Measurements from ENCODE around the gene FLT4.
"Not testable (repeated sequence)": the region's sequence is repeated elsewhere in the genome, so short reads cannot be mapped to it uniquely, and the experiment has no call there.

FLT4 gene
- total RNA-seq, result 28.7 reads per million, percentile 55 among the genes with 10 or more reads in this experiment

DNA sequence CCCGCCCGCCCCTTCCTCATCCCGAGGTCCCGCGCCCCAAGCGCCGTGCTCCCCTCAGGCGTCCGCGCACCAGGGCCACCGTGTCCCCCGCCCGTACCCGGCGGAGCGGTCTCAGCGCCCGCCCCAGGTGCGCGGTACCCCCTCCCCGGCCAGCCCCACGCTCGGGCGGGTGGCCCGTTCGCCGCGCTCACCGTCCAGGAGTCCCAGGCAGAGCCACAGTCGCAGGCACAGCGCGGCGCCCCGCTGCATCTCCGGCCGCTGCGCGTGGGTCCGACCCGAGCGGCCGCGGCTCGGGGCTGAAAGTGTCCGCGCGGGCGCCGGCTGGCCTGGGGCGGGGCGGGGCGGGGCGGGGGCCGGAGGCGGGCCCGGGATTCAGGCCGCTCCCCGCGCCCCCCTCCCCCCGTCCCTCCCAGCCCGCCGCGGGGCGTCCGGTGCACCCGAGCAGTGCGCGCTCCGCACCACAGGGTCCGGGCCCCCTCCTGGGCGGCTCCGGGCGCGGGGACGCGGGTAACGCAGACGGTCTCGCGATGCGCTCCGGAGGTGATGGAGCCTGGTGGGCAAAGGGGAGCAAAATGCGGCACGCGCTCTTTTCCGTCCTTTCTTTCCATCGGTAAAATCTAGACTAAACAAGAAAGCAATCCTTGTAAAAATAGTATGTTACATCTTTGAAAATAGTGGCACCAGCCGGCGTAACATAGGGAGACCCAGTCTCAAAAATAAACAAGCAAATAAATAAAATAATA, at the start of gene FLT4:
Gene FLT4, minus strand, starts transcription at position 304 of the 743 bp plus-strand sequence. Its CDS starts 55 bp downstream, at position 249.
- DNase-seq, result no peak

- DNase-seq, result no peak
Measured at GRCh38 chr5:180699042-180699441, 49.6 kb upstream of the FLT4 start.

DNA sequence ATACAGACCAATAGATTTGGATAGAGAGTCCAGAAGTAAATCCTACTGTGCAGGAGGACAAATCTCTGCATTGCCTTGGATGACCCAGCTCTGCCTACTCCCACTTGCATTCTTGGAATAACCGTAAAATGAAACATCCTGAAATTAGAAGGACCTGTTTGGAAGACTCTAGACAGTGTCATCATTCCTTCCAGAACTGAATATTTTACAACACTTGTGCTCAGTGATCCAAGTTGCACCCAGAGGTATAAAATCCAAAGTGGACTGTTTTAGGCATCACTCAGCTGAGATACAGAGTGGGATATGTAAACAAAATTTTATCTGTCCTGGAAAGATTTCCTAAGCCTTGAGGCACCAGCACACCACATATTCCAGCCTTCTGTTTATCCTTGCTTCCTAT, 46.7 kb upstream of the FLT4 start:
- no peak for DNase-seq

GRCh38 chr5:180692429-180692828, 43.0 kb upstream of the FLT4 start:
- no peak for DNase-seq

GRCh38 chr5:180691046-180691445, 41.6 kb upstream of the FLT4 start:
- DNase-seq, result no peak

GRCh38 chr5:180690562-180690961, 41.2 kb upstream of the FLT4 start:
- DNase-seq, result no peak

- no peak for DNase-seq
Measured at GRCh38 chr5:180689775-180690174, 40.4 kb upstream of the FLT4 start.

DNA sequence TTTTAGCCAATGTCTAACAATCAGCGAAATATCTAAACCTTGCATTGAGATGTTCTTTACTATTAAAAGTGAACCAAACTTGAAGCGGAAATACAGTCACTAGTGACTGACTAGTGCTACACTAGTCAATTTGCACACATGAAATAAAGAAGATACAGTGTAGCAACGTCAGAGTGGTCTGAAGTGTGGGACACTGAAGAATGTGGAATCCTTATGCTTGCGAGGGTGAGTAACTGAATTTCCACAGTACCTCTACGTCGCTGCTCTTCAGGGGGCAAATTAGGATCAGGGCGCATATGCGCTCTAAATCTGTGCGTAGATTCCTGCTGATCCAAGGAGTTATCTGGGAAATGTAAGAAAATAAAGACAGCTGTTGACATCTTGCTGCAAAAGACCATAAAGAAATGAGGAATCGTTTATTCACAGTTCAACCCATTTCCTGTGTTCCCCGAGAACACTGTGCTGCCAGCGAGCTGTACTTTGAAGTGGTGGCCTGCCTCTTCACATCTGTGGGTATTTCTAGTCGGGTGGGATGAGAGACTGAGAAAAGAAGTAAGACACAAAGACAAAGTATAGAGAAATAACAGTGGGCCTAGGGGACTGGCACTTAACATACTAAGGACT, 39.8 kb upstream of the FLT4 start:
- DNase-seq, result peak; percentile 27

GRCh38 chr5:180688330-180689070, 39.1 kb upstream of the FLT4 start:
- DNase-seq, result no peak

DNA sequence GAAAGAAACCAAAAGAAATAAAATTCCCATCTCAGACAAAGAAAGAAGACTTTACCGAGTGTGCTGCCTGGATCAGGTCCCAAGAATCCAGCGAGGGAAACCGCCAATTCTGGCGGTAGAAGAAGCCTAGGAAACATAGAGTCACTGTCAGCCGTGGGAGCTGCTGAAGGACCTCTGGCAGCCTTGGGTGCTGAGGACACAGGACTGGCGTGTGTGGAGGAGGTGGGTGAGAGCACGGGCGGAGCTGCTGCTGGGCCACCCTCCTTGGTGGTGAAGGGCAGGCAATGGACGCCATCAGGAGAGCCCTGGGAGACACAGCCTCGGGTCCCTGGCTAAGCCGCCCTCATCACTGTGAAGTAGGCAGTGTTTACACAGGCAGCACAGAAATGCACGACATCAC, 37.4 kb upstream of the FLT4 start:
- not testable (repeated sequence) for DNase-seq

GRCh38 chr5:180684623-180685161, 35.3 kb upstream of the FLT4 start:
- DNase-seq, result no peak

DNA sequence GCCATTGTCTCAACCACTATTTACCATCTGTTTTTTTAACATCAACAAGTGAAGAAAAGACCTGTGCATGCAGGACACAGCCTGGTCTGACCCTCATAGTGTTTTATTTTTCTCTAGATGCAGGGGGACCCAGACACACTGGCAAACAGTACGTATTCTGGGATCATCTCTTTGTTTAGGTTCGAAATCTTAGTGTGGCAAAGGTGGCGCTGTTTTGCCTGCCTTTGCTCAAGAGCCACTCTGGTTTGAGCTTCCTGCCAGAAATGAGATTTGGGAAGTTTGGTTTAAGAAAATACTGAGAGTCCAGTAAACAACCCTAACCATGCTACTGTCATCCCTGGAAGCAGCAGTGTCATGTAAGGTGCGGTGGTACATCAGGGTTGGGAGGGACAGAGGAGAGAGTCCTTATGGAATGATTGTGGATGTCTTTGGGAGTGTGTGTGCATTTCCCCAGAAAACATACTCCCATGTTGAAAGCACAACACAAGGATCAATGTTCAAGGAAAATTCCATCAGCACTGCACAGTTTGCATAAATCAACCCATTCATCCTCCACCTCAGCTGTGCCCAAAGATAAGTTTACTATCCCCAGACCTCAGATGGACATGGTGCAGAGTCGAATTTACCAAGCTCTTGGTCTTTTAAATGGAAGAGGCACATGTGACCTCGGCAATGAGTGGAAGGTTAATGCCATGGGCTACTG, 34.0 kb upstream of the FLT4 start:
- DNase-seq, result no peak

- DNase-seq, result no peak
Measured at GRCh38 chr5:180682560-180682959, 33.2 kb upstream of the FLT4 start.

GRCh38 chr5:180682008-180682407, 32.6 kb upstream of the FLT4 start:
- DNase-seq, result not testable (repeated sequence)

DNA sequence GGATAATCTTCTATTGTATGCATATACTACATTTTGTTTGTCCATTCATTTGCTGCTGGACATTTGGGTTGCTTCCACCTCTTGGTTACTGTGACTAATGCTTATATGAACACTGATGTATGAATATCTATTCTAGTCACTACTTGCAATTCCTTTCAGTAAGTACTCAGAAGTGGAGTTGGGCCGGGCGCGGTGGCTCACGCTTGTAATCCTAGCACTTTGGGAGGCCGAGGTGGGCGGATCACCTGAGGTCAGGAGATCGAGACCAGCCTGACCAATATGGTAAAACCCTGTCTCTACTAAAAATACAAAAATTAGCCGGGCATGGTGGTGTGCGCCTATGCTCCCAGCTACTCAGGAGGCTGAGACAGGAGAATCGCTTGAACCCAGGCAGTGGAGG, 28.9 kb upstream of the FLT4 start:
- DNase-seq, result not testable (repeated sequence)

DNA sequence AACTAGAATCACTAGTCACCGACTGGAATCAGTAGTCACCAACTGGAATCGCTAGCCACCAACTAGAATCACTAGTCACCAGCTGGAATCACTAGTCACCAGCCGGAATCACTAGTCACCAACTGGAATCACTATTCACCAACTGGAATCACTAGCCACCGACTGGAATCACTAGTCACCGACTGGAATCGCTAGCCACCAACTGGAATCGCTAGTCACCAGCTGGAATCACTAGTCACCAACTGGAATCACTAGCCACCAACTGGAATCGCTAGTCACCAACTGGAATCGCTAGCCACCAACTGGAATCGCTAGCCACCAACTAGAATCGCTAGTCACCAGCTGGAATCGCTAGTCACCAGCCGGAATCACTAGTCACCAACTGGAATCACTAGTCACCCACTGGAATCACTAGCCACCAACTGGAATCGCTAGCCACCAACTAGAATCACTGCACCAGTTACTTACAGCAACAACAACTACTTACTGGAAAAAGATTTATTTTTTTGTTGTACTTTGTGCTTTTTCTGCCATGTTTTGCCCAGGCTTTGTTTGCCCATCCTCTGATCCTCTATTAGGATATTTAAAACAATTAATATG, 25.7 kb upstream of the FLT4 start:
- DNase-seq, result no peak

- not testable (repeated sequence) for DNase-seq
Measured at GRCh38 chr5:180674090-180674475, 24.7 kb upstream of the FLT4 start.

GRCh38 chr5:180673371-180674089, 24.1 kb upstream of the FLT4 start:
- DNase-seq, result no peak

DNA sequence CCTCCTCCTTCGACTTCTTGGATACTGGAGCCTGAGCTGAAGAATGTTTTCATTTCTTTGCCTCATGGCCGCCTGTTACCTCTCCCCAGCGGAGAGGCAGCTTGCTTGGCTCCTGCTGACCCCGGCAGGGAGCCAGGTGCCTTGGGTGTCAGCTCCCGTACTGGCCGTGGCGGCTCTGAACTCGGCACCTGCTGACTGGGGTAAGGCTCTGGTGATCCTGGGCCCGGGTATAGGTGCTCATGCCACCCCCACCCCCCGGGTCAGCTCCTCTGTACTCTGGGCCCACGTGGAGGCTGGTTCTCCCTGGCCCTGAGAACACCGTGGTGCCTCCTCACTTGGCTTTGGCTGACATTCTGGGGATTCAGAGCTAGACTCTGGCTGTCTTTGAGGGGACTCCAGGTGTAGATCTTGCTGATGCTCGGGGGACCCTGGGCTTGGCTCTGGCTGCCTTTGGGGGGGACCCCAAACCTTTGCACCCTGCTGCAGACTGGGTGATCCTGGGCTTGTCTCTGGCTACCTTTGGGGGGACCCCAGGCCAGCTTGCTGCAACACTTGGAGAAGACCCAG, 22.6 kb upstream of the FLT4 start:
- not testable (repeated sequence) for DNase-seq

GRCh38 chr5:180670586-180671359, 21.4 kb upstream of the FLT4 start:
- peak; percentile 26 for DNase-seq

Data from effector CD4-positive, alpha-beta T cell (primary cell).